Measurements from ENCODE around the gene UBN2.
"Not testable (repeated sequence)": the region's sequence is repeated elsewhere in the genome, so short reads cannot be mapped to it uniquely, and the experiment has no call there.

The UBN2 gene

GRCh38 chr7:139300390-139300789, 69.4 kb downstream of the UBN2 start:
- no peak for DNase-seq

DNA sequence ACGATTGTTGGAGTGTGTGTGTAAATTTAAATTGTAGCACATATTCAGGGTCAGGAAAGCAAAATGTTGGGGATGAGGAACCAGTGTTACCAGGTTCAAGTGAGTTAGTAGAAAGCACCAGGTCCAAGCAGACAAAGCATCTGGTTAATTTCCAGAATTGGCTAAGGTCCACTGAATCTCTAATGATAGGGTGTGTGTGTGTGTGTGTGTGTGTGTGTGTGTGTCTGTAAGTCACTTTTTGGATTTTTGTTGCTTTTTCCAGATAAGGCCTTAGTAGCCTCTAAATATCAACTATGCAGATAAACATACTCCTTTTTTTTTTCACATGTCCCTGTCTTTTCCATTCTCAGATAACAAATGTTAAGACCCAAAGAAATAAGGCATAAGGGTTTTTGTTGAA, 73.5 kb downstream of the UBN2 start:
- DNase-seq = no peak

GRCh38 chr7:139317939-139318505, 87.0 kb downstream of the UBN2 start:
- no peak for DNase-seq

GRCh38 chr7:139321071-139321745, 90.2 kb downstream of the UBN2 start:
- peak in 1 of 2 experiments; percentile 27 for DNase-seq

GRCh38 chr7:139324709-139325108, 93.7 kb downstream of the UBN2 start:
- not testable (repeated sequence) for DNase-seq

DNA sequence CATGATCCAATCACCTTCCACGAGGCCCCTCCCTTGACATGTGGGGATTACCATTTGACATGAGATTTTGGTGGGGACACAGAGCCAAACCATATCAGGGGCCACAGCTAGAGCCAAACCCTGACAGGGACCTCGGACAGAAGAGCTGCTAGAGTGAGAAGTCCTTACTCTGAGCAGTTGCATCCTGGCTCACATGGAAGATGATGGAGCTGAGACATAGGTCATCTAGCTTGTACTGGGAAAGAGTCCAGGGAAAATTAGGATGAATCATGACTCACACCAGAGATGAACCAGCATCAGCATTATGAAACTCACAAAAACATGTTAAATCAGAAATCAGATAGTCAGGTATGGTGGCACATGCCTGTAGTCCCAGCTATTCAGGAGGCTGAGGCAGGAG, 97.3 kb downstream of the UBN2 start:
- DNase-seq = no peak

DNA sequence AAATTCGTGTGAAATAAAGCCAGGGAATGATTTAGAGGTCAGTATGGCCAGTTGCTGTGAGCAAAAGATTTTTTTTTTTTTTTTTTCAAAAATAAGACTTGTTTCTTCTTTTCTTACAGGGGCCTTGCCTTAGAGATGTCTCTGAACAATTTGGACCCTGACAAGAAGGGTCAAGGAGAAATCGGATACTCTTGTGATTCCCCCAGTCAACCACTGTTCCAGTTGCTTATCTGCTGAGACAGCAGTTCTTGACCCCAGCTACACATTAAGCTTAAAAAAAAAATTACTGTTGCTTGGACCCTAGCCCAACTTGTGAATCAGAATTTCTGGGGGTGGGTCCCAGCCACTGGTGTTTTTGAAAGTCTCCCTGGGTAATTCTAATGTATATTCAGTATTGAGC, 98.1 kb downstream of the UBN2 start:
- no peak for DNase-seq

- no peak for DNase-seq
Measured at GRCh38 chr7:139330333-139331030, 99.4 kb downstream of the UBN2 start.

GRCh38 chr7:139332697-139333359, 101.8 kb downstream of the UBN2 start:
- no peak for DNase-seq

DNA sequence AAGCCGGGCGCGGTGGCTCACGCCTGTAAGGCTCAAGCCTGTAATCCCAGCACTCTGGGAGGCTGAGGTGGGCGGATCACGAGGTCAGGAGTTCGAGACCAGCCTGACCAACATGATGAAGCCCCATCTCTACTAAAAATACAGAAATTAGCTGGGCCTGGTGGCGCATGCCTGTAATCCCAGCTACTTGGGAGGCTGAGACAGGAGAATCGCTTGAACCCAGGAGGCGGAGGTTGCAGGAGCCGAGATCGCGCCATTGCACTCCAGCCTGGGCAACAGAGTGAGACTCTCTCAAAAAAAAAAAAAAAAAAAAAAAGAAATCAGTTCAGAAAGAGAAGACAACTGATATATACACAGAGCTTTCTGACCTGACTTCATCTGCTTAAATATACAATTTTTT, 102.4 kb downstream of the UBN2 start:
- not testable (repeated sequence) for DNase-seq

GRCh38 chr7:139334399-139335150, 103.5 kb downstream of the UBN2 start:
- no peak for DNase-seq

DNA sequence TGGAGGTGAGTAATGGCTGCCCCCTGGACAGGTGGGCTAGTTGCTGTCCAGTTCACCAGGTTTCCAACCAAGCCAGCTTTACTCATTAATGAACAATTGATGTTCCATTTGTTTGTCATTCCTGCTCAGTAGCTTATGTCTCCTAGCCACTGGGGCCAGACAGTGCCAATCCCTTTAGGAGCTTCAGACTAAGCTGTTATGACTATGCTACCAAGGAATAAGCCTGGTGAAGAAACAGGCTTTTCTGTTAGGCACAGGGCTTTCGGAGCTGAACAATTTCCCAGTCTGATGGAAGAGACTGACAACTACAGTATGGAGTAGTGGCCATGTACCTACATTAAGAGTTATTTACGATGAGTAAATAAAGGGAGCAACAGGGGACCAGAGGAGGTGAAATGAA, 108.0 kb downstream of the UBN2 start:
- no peak for DNase-seq

DNA sequence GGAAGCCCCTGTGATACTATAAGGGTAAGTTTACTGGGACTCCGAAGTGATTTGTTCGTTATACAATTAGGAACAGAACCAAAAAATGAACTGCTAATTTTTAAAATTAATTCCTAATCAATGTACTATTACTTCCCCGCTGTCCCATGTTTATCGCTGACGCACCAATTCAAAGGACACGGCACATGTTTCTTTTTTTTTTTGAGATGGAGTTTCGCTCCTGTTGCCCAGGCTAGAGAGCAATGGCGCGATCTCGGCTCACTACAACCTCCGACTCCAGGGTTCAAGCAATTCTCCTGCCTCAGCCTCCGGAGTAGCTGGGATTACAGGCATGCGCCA, 108.6 kb downstream of the UBN2 start:
- no peak for DNase-seq

DNA sequence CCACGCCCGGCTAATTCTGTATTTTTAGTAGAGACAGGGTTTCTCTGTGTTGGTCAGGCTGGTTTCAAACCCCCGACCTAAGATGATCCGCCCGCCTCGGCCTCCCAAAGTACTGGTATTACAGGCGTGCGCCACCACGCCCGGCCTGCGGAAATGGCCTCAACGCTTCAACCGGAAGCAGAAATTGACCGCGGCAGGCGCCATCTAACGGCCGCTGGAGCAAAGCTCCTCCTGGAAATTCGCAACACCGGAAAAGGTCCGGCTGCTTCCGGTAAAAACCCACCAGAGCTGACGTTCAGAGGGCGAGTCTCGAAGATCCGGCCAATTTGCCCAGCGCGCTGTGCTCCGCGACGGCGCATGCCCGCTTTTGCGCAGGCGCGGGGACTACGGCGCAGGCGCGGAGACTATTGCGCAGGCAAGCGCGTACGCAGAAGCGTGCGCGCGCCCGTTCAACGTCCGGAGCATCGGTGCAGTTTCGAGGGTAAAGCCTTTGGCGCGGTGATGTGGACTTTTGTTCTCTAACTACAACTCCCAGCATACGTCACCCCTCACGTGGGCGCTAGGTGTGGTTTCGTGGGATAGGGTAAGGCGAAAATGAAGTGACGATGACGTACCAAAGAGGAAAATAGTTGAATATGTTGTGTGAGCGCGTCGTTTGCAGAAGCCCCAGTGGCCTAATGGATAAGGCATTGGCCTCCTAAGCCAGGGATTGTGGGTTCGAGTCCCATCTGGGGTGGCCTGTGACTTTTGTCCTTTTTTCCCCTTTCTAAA, 109.2 kb downstream of the UBN2 start:
- peak; percentile 96 to 97 for DNase-seq

GRCh38 chr7:139340808-139341057, 109.7 kb downstream of the UBN2 start:
- no peak for DNase-seq

GRCh38 chr7:139341058-139341775, 110.2 kb downstream of the UBN2 start, which contains the start of gene FMC1:
FMC1 (plus strand) TSS chr7:139341337; CDS start chr7:139341385, 48 bp downstream.
- DNase-seq = peak; percentile 80 to 81

DNA sequence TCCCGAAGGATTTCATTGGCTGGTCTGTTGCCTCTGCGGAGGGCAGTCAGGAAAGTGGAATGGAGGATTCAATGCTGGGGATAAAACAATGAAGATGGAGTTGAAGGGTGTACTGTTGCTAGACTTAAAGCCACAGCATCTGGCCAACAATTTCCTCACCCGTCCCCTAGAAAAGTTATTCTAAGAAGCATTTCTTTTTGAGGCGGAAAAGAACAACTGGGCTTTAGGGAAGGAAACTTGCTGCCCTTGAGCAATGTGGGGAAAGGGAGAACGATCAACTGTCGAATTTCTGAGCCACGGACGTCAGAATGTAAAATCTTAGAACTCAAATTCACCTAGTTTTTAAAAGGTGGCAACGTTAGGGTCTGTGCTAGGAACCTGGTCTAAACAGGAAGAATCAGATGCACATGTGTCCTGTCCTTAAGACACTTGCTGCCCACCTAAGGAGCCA, 110.8 kb downstream of the UBN2 start:
- DNase-seq = peak in 1 of 2 experiments; percentile 85

- DNase-seq = no peak
Measured at GRCh38 chr7:139345042-139345441, 114.0 kb downstream of the UBN2 start.

DNA sequence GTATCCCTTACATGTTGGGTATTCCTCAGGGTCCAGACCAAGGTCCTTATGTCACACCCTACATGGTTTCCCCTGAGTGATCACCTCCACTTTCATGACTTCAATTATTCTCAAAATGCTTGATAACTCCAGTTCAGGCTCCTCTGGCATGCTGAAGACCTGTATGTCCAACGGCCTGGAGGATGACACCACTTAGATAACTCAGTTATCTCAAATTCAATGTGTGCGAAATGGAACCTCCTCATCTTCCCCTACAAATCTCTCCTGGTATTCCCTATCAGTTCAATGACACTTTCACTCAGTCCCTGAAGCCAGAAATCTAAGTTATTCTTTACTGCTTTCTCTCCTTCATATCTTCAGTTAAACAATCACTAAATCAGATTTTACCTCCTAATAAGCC, 120.0 kb downstream of the UBN2 start:
- no peak for DNase-seq

DNA sequence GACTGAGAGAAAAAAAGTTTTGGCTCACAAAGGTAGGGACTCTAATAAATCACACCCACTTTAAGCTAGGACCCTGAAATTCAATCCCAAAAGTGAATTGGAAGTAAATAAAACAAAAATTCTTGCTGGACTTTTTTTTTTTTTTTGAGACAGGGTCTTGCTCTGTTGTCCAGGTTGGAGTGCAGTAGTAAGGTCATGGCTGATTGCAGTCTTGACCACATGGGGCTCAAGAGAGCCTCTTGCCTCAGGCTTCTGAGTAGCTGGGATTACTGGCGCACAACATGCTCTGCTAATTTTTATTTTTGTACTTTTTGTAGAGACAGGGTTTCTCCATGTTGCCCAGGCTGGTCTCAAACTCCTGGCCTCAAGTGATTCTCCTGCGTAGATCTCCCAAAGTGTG, 123.7 kb downstream of the UBN2 start:
- DNase-seq = no peak

DNA sequence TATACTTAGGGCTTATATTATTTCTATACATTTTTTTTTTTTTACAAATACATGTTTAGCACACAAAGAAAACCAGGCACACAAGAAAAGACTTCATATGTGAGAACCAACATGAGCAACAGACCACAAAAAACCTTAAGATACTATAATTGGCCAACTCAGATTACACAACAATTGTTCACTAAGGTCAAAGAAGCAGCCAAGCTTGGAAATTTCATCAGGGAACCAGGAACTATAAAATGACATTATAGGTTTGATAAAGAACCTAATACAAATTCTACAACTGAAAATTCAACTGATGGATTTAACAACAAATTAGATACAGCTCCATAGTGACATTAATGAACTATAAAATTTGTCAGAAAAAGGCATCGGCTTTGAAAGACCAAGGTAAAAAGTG, 124.3 kb downstream of the UBN2 start:
- DNase-seq = peak; percentile 84 to 90

Measured in AML-193 (cell line).